Measurements from ENCODE around the gene PRM3. TPM values are rescaled to one million over a fixed set of nuclear protein-coding genes. Genes with fewer than 3 reads are reported as not detected.

The PRM3 gene
- not detected in 2 replicates for total RNA-seq
- polyA plus RNA-seq, result not detected in 2 replicates
- polyA plus RNA-seq (2012), result not detected in 2 replicates
- not detected in 2 replicates for polyA minus RNA-seq (ENCODE audit: low replicate concordance)

GRCh38 chr16:11272921-11273720 lies at the start of gene PRM3:
Gene PRM3 (minus strand): TSS chr16:11273629. CDS start chr16:11273595, 34 bp downstream.
- no peak within 1 kb of the TSS for H2AFZ ChIP-seq (ENCODE audit: low read length)
- no peaks in the 10 kb centered on the region for H3K79me2 ChIP-seq (ENCODE audit: control insufficient read depth, insufficient read depth, low read length)
- no peak for DNase-seq (ENCODE audit: low read depth in 2 of 2)

GRCh38 chr16:11322823-11323222 lies 49.4 kb upstream of the PRM3 start:
- no peaks in the 10 kb centered on the region for H3K36me3 ChIP-seq (ENCODE audit: control insufficient read depth, insufficient read depth, low read length)
- no peak overlapping the region for H3K4me3 ChIP-seq (replicated peaks in 1 of 4; ENCODE audit: control extremely low read depth in 1 of 4, insufficient read depth in 1 of 4, low read depth in 3 of 4, low read length in 4 of 4)
- peaks cover 3% of the 10 kb centered on the region for H3K4me1 ChIP-seq (ENCODE audit: control insufficient read depth, extremely low read depth, insufficient read depth, low read length)
- H3K79me2 ChIP-seq (ENCODE audit: control insufficient read depth, insufficient read depth, low read length), result no peaks in the 10 kb centered on the region
- DNase-seq (ENCODE audit: low read depth in 2 of 2), result no peak
- no peaks in the 10 kb centered on the region for H3K27me3 ChIP-seq (ENCODE audit: control insufficient read depth, insufficient read depth, low read length)
- TF ChIP-seq EZH2 (IDR thresholded peaks at IDR 0.05; ENCODE audit: low read length, missing control alignments) (no peak), CTCF (conservative IDR thresholded peaks at IDR 0.05 in 1 of 2, IDR thresholded peaks at IDR 0.05 in 1 of 2; ENCODE audit: low read depth in 1 of 2, low read length in 2 of 2) (no peak)
- no peaks in the 10 kb centered on the region for H4K20me1 ChIP-seq (ENCODE audit: control insufficient read depth, extremely low read depth, insufficient read depth, low read length)
- H3K9me3 ChIP-seq (ENCODE audit: control insufficient read depth, insufficient read depth, low read depth, low read length), result no peaks in the 10 kb centered on the region
- H2AFZ ChIP-seq (ENCODE audit: low read length), result no peak overlapping the region
- no peak overlapping the region for H3K27ac ChIP-seq (ENCODE audit: insufficient read depth, low read length)
- no peak overlapping the region for H3K4me2 ChIP-seq (ENCODE audit: extremely low read depth, insufficient read depth, low read length)
- no peak overlapping the region for H3K9ac ChIP-seq (ENCODE audit: insufficient read depth, low read length)

More at GRCh38 chr16:11272921-11273720, at the start of gene PRM3:
- Histone ChIP-seq H3K4me1 (ENCODE audit: control insufficient read depth, extremely low read depth, insufficient read depth, low read length) (no peaks in the 10 kb centered on the region), H3K27ac (ENCODE audit: insufficient read depth, low read length) (no peak within 1 kb of the TSS), H3K9ac (ENCODE audit: insufficient read depth, low read length) (no peak within 1 kb of the TSS), H3K9me3 (ENCODE audit: control insufficient read depth, insufficient read depth, low read depth, low read length) (no peaks in the 10 kb centered on the region), H3K4me2 (ENCODE audit: extremely low read depth, insufficient read depth, low read length) (no peak within 1 kb of the TSS), H4K20me1 (ENCODE audit: control insufficient read depth, extremely low read depth, insufficient read depth, low read length) (no peaks in the 10 kb centered on the region), H3K27me3 (ENCODE audit: control insufficient read depth, insufficient read depth, low read length) (peaks cover 7% of the 10 kb centered on the region), H3K36me3 (ENCODE audit: control insufficient read depth, insufficient read depth, low read length) (no peaks in the 10 kb centered on the region), H3K4me3 (replicated peaks in 1 of 4; ENCODE audit: control extremely low read depth in 1 of 4, insufficient read depth in 1 of 4, low read depth in 3 of 4, low read length in 4 of 4) (no peak within 1 kb of the TSS)
- TF ChIP-seq EZH2 (IDR thresholded peaks at IDR 0.05; ENCODE audit: low read length, missing control alignments), result no peak
- TF ChIP-seq CTCF (conservative IDR thresholded peaks at IDR 0.05 in 1 of 2, IDR thresholded peaks at IDR 0.05 in 1 of 2; ENCODE audit: low read depth in 1 of 2, low read length in 2 of 2), result no peak

- Histone ChIP-seq H3K4me1 (ENCODE audit: control insufficient read depth, extremely low read depth, insufficient read depth, low read length) (no peaks in the 10 kb centered on the region), H3K9me3 (ENCODE audit: control insufficient read depth, insufficient read depth, low read depth, low read length) (no peaks in the 10 kb centered on the region), H3K9ac (ENCODE audit: insufficient read depth, low read length) (no peak overlapping the region), H3K4me2 (ENCODE audit: extremely low read depth, insufficient read depth, low read length) (no peak overlapping the region), H2AFZ (ENCODE audit: low read length) (no peak overlapping the region), H3K79me2 (ENCODE audit: control insufficient read depth, insufficient read depth, low read length) (no peaks in the 10 kb centered on the region), H3K36me3 (ENCODE audit: control insufficient read depth, insufficient read depth, low read length) (no peaks in the 10 kb centered on the region), H4K20me1 (ENCODE audit: control insufficient read depth, extremely low read depth, insufficient read depth, low read length) (no peaks in the 10 kb centered on the region), H3K4me3 (replicated peaks in 1 of 4; ENCODE audit: control extremely low read depth in 1 of 4, insufficient read depth in 1 of 4, low read depth in 3 of 4, low read length in 4 of 4) (no peak overlapping the region), H3K27me3 (ENCODE audit: control insufficient read depth, insufficient read depth, low read length) (no peaks in the 10 kb centered on the region), H3K27ac (ENCODE audit: insufficient read depth, low read length) (no peak overlapping the region)
- DNase-seq (ENCODE audit: low read depth in 2 of 2), result no peak
- TF ChIP-seq CTCF (conservative IDR thresholded peaks at IDR 0.05 in 1 of 2, IDR thresholded peaks at IDR 0.05 in 1 of 2; ENCODE audit: low read depth in 1 of 2, low read length in 2 of 2) (no peak), EZH2 (IDR thresholded peaks at IDR 0.05; ENCODE audit: low read length, missing control alignments) (no peak)
Measured at GRCh38 chr16:11321662-11322061, 48.2 kb upstream of the PRM3 start.
